OCI-LY1 (cell line): ENCODE measurements around the gene KRT75.

ENCODE experiments used
- CTCF ChIP-seq: fragments of 200-600 bp; sonication (generic), shearing (Covaris generic); IDR thresholded peaks from 2 replicates; pipeline ENCODE4 v1.5.1; 2017; ENCODE audit warnings: mild to moderate bottlenecking, antibody characterized with exemption, low read length, moderate library complexity, mixed read lengths
- EZH2 ChIP-seq: fragments of 200-600 bp; sonication (generic), shearing (Covaris generic); IDR thresholded peaks from 2 replicates; pipeline ENCODE4 v1.8.0; 2017; ENCODE audit warnings: borderline replicate concordance, mixed run types, mild to moderate bottlenecking, antibody characterized with exemption, low read length, moderate library complexity, mixed read lengths

GRCh38 chr12:52461693-52462092 lies 27.5 kb upstream of the KRT75 start:
- 0 out of 2 replicates have a peak, but pooled peaks have one; percentile 6 for TF ChIP-seq CTCF
- TF ChIP-seq EZH2 = no peak
